IPS-20b (cell line): ENCODE data around the gene EHD1.

Source experiments
- H3K27ac ChIP-seq: one replicate; pipeline ENCODE4 v1.5.1; 2013; ENCODE audit warnings: low read length
- H3K27me3 ChIP-seq: 2 replicates; pipeline ENCODE4 v1.6.1; 2013; ENCODE audit warnings: mild to moderate bottlenecking, low read length, inconsistent platforms; ENCODE audit not compliant: insufficient read depth
- H3K36me3 ChIP-seq: 2 replicates; pipeline ENCODE4 v1.6.1; 2013; ENCODE audit warnings: low read depth, mild to moderate bottlenecking, inconsistent platforms, low read length, moderate library complexity; ENCODE audit not compliant: insufficient read depth
- H3K4me1 ChIP-seq: 2 replicates; pipeline ENCODE4 v1.6.1; 2013; ENCODE audit warnings: mild to moderate bottlenecking, control low read depth, inconsistent platforms, low read length, moderate library complexity; ENCODE audit not compliant: insufficient read depth
- H3K4me3 ChIP-seq: 2 replicates; pipeline ENCODE4 v1.5.1; 2013; ENCODE audit warnings: mild to moderate bottlenecking, low read length, inconsistent platforms
- H3K9ac ChIP-seq: 2 replicates; pipeline ENCODE4 v1.6.1; 2013; ENCODE audit warnings: low read depth, mild to moderate bottlenecking, inconsistent platforms, low read length, moderate library complexity
- H3K9me3 ChIP-seq: 2 replicates; pipeline ENCODE4 v1.6.1; 2013; ENCODE audit warnings: mild to moderate bottlenecking, low read depth, low read length, inconsistent platforms; ENCODE audit not compliant: insufficient read depth

The EHD1 gene

GRCh38 chr11:64803846-64804345, 74.5 kb downstream of the EHD1 start:
- Histone ChIP-seq H3K36me3 (peaks cover 35% of the 10 kb centered on the region), H3K9ac (peak overlapping the region; percentile 84; the same call in 1 of the 2 replicates), H3K27me3 (no peaks in the 10 kb centered on the region), H3K9me3 (no peaks in the 10 kb centered on the region), H3K27ac (peak overlapping the region; percentile 57), H3K4me1 (peaks cover 4% of the 10 kb centered on the region; the same call in 1 of the 2 replicates), H3K4me3 (peak overlapping the region; percentile 78)

- Histone ChIP-seq H3K9ac (peak within 1 kb of the TSS; percentile 84; the same call in 1 of the 2 replicates), H3K36me3 (peaks cover 35% of the 10 kb centered on the region), H3K27ac (peak within 1 kb of the TSS; percentile 57), H3K27me3 (no peaks in the 10 kb centered on the region), H3K4me1 (peaks cover 4% of the 10 kb centered on the region; the same call in 1 of the 2 replicates), H3K9me3 (no peaks in the 10 kb centered on the region), H3K4me3 (peak within 1 kb of the TSS; percentile 78)
Observed at GRCh38 chr11:64803158-64803845, 75.1 kb downstream of the EHD1 start, which contains the start of gene MAP4K2. MAP4K2 (minus strand) TSS chr11:64803214; CDS start chr11:64803149, 65 bp downstream.

GRCh38 chr11:64802370-64803157, 75.9 kb downstream of the EHD1 start:
- H3K36me3 ChIP-seq = peaks cover 27% of the 10 kb centered on the region
- no peaks in the 10 kb centered on the region for H3K9me3 ChIP-seq
- no peaks in the 10 kb centered on the region for H3K27me3 ChIP-seq
- peaks cover 4% of the 10 kb centered on the region; the same call in 1 of the 2 replicates for H3K4me1 ChIP-seq
- no peak overlapping the region for H3K27ac ChIP-seq
- peak overlapping the region; percentile 66 for H3K4me3 ChIP-seq
- H3K9ac ChIP-seq = peak overlapping the region; percentile 32; the same call in 1 of the 2 replicates
